Esophagus squamous epithelium (tissue), 4 donors: ENCODE data around the gene CEBPB.

Experiments used
- POLR2A ChIP-seq, 4 donors: fragments of 450-650 bp; IDR thresholded peaks; one replicate each; pipeline ENCODE4 v1.6.1; 2017; ENCODE audit warnings: antibody characterized with exemption in 4 of 4, mild to moderate bottlenecking in 4 of 4, moderate library complexity in 3 of 4
- TF ChIP-seq, protein P1 (sequence below), 6 experiments: fragments of 450-650 bp in 4 of 6; fragments of 200-600 bp in 2 of 6; sonication (generic) in 2 of 6; IDR thresholded peaks; one replicate each; pipeline ENCODE4 v1.5.1; 2016 to 2019; ENCODE audit warnings: antibody characterized with exemption in 6 of 6, mild to moderate bottlenecking in 4 of 6, moderate library complexity in 4 of 6

DNA sequence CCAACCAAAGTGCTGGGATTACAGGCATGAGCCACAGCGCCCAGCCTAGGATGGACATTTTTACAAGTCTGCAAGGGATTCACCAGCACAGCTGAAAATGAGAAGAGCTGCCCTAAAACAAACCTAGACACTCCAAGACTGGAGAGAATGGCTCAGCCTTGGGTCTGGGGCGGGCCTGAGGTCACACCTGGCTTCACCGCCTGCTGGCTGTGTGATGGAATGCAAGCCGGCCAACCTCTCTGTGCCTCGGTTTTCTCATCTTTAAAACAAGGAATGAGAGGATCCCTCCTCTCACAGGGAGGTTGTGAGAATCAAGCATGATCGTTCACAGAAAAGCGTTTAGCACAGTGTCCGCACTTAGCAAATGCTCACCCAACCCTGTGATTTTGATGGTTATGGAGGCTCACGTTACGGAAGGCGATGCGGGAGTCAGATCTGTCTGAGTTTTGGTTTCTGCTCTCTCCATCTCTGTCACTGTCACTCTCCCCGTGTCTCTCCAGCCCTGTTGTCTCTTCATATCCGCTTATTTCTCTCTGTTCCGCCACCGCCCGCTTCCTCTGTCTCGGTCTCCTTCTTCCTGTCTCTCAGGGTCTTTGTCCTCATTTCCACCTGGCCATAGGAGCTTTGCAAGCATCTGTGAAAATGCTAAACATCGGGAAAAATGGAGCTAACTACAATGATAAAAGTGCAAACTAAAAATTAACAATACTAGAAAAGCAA lies 47.6 kb downstream of the CEBPB start:
- TF ChIP-seq, protein P1, sequence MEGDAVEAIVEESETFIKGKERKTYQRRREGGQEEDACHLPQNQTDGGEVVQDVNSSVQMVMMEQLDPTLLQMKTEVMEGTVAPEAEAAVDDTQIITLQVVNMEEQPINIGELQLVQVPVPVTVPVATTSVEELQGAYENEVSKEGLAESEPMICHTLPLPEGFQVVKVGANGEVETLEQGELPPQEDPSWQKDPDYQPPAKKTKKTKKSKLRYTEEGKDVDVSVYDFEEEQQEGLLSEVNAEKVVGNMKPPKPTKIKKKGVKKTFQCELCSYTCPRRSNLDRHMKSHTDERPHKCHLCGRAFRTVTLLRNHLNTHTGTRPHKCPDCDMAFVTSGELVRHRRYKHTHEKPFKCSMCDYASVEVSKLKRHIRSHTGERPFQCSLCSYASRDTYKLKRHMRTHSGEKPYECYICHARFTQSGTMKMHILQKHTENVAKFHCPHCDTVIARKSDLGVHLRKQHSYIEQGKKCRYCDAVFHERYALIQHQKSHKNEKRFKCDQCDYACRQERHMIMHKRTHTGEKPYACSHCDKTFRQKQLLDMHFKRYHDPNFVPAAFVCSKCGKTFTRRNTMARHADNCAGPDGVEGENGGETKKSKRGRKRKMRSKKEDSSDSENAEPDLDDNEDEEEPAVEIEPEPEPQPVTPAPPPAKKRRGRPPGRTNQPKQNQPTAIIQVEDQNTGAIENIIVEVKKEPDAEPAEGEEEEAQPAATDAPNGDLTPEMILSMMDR (IDR thresholded peaks at IDR 0.05): peak in 1 of 6 experiments; percentile 9
- no peak for TF ChIP-seq POLR2A (IDR thresholded peaks at IDR 0.05)
